ENCODE data around the gene FAM124B.

DNA sequence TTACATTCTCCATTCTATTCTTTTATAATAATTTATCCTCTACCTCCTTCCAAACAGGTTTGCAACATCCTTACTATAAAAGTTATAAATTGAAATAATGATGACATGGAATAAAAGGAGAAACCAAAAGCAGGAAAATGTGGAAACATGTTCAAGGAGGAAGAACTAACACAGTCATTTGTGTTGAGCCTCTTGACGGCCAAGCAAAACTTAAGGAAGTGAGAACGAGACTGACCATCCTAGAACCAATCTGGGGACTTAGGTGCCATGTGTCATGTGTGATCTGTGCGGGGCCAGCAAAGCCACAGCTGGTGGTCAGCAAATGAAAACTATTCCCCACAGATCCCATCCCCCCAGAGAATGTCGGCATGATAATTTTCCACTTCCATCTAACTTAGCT is 25.6 kb upstream of the FAM124B start:
- TF ChIP-seq, protein P1, sequence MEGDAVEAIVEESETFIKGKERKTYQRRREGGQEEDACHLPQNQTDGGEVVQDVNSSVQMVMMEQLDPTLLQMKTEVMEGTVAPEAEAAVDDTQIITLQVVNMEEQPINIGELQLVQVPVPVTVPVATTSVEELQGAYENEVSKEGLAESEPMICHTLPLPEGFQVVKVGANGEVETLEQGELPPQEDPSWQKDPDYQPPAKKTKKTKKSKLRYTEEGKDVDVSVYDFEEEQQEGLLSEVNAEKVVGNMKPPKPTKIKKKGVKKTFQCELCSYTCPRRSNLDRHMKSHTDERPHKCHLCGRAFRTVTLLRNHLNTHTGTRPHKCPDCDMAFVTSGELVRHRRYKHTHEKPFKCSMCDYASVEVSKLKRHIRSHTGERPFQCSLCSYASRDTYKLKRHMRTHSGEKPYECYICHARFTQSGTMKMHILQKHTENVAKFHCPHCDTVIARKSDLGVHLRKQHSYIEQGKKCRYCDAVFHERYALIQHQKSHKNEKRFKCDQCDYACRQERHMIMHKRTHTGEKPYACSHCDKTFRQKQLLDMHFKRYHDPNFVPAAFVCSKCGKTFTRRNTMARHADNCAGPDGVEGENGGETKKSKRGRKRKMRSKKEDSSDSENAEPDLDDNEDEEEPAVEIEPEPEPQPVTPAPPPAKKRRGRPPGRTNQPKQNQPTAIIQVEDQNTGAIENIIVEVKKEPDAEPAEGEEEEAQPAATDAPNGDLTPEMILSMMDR (IDR thresholded peaks at IDR 0.05; ENCODE audit: poor library complexity), result no peak
- TF ChIP-seq EZH2 (IDR thresholded peaks at IDR 0.05; ENCODE audit: borderline replicate concordance) (no peak), EZH2phosphoT487 (IDR thresholded peaks at IDR 0.05; ENCODE audit: low read depth, severe bottlenecking, unreplicated experiment) (no peak)
